ENCODE data around the gene KCNK18. TPM values are rescaled to one million over a fixed set of nuclear protein-coding genes. Genes with fewer than 3 reads are reported as not detected.
A peak's percentile ranks its signal among the peaks of the same experiment; 100 is the strongest.

The KCNK18 gene
- total RNA-seq, 1 donor from 2014 or later: not detected

DNA sequence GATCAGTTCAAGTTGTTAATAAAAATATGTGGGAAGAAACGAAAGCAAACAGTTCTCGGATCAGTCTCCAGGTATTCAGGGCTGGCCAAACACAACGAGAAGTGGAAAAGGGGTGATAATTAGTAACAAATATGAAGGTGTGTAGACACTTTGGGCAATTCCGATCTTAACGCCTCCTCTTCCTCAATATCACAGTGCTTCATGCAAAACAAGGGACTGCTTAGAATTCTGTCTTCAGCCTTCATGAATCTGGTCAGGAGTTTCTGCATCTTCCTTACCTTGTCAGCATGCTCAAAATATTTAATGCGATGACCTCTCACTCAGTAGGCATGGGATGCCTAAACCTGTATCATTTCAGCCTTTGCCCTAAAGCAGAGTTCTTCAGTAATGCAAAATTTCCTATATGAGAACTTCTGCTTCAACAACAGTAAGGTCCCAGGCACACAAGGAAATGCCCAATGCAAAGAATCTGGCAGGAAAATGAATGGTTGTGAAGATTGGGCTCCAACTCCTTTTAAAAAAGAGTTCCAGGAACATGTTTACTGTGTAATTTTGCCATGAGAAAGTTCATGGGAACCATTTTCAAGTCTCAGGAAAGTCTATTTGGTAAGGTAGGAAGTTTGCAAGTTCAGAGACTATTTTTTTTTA, 35.8 kb upstream of the KCNK18 start:
- no peaks in the 10 kb centered on the region for H3K9me3 Mint-ChIP-seq
- peaks cover 22% of the 10 kb centered on the region for H3K4me1 Mint-ChIP-seq
- Histone ChIP-seq H2AFZ (replicated peaks) (no peak overlapping the region), H3K27ac (no peak overlapping the region), H3F3A (ENCODE audit: low read depth) (peaks cover 49% of the 10 kb centered on the region), H3K4me1 (peaks cover 51% of the 10 kb centered on the region), H3K79me2 (ENCODE audit: low read depth) (no peaks in the 10 kb centered on the region), H4K20me1 (ENCODE audit: low read depth) (peaks cover 34% of the 10 kb centered on the region), H3K9ac (no peak overlapping the region), H3K36me3 (no peaks in the 10 kb centered on the region), H3K9me3 (ENCODE audit: low read depth) (no peaks in the 10 kb centered on the region), H3K27me3 (peaks cover 100% of the 10 kb centered on the region), H3K4me2 (no peak overlapping the region), H3K4me3 (no peak overlapping the region)
- TF ChIP-seq EZH2 (IDR thresholded peaks at IDR 0.05) (no peak), EZH2phosphoT487 (IDR thresholded peaks at IDR 0.05) (no peak)
- TF ChIP-seq, protein P1, sequence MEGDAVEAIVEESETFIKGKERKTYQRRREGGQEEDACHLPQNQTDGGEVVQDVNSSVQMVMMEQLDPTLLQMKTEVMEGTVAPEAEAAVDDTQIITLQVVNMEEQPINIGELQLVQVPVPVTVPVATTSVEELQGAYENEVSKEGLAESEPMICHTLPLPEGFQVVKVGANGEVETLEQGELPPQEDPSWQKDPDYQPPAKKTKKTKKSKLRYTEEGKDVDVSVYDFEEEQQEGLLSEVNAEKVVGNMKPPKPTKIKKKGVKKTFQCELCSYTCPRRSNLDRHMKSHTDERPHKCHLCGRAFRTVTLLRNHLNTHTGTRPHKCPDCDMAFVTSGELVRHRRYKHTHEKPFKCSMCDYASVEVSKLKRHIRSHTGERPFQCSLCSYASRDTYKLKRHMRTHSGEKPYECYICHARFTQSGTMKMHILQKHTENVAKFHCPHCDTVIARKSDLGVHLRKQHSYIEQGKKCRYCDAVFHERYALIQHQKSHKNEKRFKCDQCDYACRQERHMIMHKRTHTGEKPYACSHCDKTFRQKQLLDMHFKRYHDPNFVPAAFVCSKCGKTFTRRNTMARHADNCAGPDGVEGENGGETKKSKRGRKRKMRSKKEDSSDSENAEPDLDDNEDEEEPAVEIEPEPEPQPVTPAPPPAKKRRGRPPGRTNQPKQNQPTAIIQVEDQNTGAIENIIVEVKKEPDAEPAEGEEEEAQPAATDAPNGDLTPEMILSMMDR (IDR thresholded peaks at IDR 0.05): no peak
- H3K36me3 Mint-ChIP-seq: no peaks in the 10 kb centered on the region
- H3K4me3 Mint-ChIP-seq: no peak overlapping the region
- peaks cover 71% of the 10 kb centered on the region for H3K27me3 Mint-ChIP-seq (ENCODE audit: insufficient read depth, low read depth)
- H3K27ac Mint-ChIP-seq: no peak overlapping the region
- DNase-seq (ENCODE audit: low spot score): no peak

DNA sequence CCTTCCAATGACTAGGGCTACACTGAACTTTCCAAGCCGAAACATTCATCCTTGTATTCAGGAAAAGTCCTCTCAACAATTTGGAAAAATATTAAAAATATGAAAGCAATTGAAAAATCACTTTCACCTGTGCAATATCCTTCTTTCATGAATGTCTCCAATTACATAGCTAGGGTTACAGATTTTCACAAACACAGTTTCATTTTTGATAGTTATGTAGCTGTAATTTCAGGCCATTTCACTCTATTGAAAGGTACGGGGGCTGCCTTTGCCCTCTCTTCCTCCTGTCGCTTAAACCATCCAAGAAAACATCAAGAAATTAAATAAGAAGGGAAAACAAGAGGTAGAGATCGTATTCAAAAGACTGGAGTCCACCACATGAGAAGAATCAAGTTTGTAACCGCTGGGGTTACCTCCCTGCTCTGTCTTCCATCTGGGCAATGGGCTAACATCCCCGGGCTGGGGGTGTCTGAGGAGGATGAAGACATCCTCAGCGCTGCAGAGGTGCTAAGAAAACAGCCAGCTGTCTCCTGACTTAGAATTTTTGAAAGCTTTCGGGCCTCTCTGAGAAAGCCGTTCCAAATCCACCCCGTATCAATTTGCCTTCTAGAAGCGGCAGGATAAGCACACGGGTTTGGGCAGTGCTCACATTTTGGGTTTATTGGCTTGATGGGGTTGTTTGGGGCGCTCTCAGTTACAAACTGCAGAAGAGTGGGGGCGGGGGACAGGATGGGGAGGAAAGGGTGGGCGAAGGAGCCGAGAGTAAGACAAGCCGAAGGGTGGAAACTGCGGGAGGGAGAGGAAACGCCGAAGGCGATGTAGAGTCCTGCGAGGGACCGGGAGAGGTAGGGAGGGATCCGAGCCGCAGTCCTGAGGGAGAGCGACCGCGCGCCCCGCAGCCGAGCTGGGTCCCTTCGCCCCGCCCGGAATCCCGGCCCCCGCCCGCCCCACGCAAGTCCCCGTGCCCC, 34.9 kb upstream of the KCNK18 start:
- H3K4me2 ChIP-seq: peak overlapping the region; percentile 86
- H3K27me3 Mint-ChIP-seq (ENCODE audit: insufficient read depth, low read depth): peaks cover 76% of the 10 kb centered on the region
- H3K79me2 ChIP-seq (ENCODE audit: low read depth): no peaks in the 10 kb centered on the region
- peaks cover 51% of the 10 kb centered on the region for H3K4me1 ChIP-seq
- H3K36me3 Mint-ChIP-seq: no peaks in the 10 kb centered on the region
- H3F3A ChIP-seq (ENCODE audit: low read depth): peaks cover 49% of the 10 kb centered on the region
- DNase-seq (ENCODE audit: low spot score): no peak
- TF ChIP-seq, protein P1 (IDR thresholded peaks at IDR 0.05): no peak
- TF ChIP-seq EZH2 (IDR thresholded peaks at IDR 0.05) (no peak), EZH2phosphoT487 (IDR thresholded peaks at IDR 0.05) (no peak)
- peaks cover 28% of the 10 kb centered on the region for H3K4me1 Mint-ChIP-seq
- H3K27ac Mint-ChIP-seq: no peak overlapping the region
- peak overlapping the region; percentile 60 for H3K4me3 ChIP-seq
- H3K27ac ChIP-seq: no peak overlapping the region
- H3K9ac ChIP-seq: no peak overlapping the region
- no peaks in the 10 kb centered on the region for H3K9me3 Mint-ChIP-seq
- H3K4me3 Mint-ChIP-seq: peak overlapping the region; percentile 80
- no peaks in the 10 kb centered on the region for H3K36me3 ChIP-seq
- H4K20me1 ChIP-seq (ENCODE audit: low read depth): peaks cover 43% of the 10 kb centered on the region
- H3K9me3 ChIP-seq (ENCODE audit: low read depth): no peaks in the 10 kb centered on the region
- H3K27me3 ChIP-seq: peaks cover 100% of the 10 kb centered on the region
- peak overlapping the region; percentile 89 for H2AFZ ChIP-seq (replicated peaks)

DNA sequence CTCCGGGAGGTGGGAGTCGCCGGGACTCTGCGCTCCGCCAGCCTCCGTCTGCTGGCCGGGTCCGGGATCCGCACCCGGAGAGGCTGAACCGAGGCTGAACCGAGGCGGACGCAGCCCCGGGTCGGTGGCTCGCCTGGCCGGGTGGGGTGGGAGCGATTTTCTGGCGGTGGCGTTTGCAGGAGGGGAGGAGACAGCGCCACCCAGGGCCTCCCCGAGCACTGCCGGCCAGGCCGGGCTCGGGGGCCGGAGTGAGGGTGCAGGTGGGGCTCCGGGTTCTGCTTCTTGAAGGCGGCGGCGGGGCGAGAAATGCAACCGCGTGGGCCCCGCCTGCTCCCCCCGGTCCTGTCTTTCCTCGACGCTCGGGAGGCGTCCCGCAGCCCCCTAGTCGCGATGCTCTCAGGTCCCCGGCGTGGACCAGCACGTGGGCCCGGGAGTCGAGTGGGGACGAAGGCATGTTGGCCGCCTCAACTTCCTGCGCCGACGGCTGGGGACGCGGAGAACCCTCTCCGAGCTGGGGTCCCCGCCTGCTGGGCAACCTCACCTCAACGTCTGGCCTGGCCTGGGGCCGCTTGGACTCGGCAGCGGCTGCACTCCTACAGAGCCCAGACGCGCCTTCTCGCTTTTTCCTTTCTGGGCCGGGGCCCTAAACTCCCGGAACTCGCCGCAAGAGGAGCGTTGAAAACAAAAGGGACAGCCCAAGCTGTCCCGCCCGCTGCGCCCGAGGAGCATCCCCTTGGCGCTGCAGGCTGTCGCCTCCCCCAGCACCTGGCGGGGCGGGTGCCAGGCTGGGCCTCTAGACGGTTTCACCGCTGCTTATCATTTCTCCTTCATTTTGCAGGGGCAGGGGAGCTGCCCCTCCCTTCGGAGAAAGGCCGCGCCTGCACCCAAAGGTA, 34.0 kb upstream of the KCNK18 start:
- TF ChIP-seq EZH2phosphoT487 (IDR thresholded peaks at IDR 0.05): peak; percentile 91
- peak; percentile 95 for TF ChIP-seq EZH2 (IDR thresholded peaks at IDR 0.05)
- TF ChIP-seq, protein P1 (IDR thresholded peaks at IDR 0.05): peak; percentile 68
- no peaks in the 10 kb centered on the region for H3K36me3 Mint-ChIP-seq
- H4K20me1 ChIP-seq (ENCODE audit: low read depth): peaks cover 43% of the 10 kb centered on the region
- no peaks in the 10 kb centered on the region for H3K79me2 ChIP-seq (ENCODE audit: low read depth)
- H3K9me3 ChIP-seq (ENCODE audit: low read depth): no peaks in the 10 kb centered on the region
- H2AFZ ChIP-seq (replicated peaks): peak overlapping the region; percentile 89
- H3K4me1 ChIP-seq: peaks cover 47% of the 10 kb centered on the region
- H3K9ac ChIP-seq: no peak overlapping the region
- no peak overlapping the region for H3K27ac Mint-ChIP-seq
- peak overlapping the region; percentile 86 for H3K4me2 ChIP-seq
- H3K4me1 Mint-ChIP-seq: peaks cover 28% of the 10 kb centered on the region
- peaks cover 48% of the 10 kb centered on the region for H3F3A ChIP-seq (ENCODE audit: low read depth)
- H3K9me3 Mint-ChIP-seq: no peaks in the 10 kb centered on the region
- no peak overlapping the region for H3K27ac ChIP-seq
- peaks cover 79% of the 10 kb centered on the region for H3K27me3 Mint-ChIP-seq (ENCODE audit: insufficient read depth, low read depth)
- DNase-seq (ENCODE audit: low spot score): peak; percentile 89
- peak overlapping the region; percentile 74 for H3K4me3 Mint-ChIP-seq
- H3K36me3 ChIP-seq: no peaks in the 10 kb centered on the region
- H3K27me3 ChIP-seq: peaks cover 100% of the 10 kb centered on the region
- H3K4me3 ChIP-seq: peak overlapping the region; percentile 60

Measured in neural progenitor cell (in vitro differentiated cells).